HG03108 (cell line): ENCODE data around the gene OBSCN.
"Not testable (repeated sequence)": the region's sequence is repeated elsewhere in the genome, so short reads cannot be mapped to it uniquely, and the experiment has no call there.

ENCODE experiments used
- ATAC-seq: cut with Tn5 transposase; IDR thresholded peaks from one replicate; pipeline ENCODE4 v1.9.1; 2021; ENCODE audit warnings: moderate library complexity; ENCODE audit not compliant: unreplicated experiment

Gene OBSCN

DNA sequence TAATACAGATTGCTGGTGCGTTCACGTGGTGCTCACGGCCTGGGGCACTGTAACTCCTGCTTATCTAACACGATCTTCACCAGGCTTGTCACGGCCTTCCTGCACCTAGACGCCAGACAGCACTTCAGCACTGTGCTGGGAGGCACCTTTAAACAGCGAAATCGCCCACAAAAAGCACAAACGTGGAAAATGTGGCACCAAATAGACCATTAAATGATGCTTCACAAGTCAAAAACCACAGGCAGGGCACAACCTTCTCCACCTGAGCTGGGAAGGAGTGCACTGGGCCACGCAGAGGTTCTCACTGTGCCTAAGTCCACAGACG is 22.2 kb upstream of the OBSCN start:
- no peak for ATAC-seq

DNA sequence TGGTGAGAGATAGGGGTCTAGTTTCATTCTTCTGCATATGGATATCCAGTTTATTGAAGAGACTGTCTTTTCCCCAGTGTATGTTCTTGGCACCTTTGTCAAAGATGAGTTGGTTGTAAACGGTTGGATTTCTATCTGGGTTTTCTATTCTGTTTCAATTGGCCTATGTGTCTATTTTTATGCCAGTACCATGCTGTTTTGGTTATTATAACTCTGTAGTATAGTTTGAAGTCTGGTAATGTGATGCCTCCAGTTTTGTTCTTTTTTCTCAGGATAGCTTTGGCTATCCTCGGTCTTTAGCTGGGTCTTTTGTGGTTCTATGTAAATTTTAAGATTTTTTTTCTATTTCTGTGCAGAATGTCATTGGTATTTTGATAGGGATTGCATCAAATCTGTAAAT is 19.6 kb upstream of the OBSCN start:
- not testable (repeated sequence) for ATAC-seq

DNA sequence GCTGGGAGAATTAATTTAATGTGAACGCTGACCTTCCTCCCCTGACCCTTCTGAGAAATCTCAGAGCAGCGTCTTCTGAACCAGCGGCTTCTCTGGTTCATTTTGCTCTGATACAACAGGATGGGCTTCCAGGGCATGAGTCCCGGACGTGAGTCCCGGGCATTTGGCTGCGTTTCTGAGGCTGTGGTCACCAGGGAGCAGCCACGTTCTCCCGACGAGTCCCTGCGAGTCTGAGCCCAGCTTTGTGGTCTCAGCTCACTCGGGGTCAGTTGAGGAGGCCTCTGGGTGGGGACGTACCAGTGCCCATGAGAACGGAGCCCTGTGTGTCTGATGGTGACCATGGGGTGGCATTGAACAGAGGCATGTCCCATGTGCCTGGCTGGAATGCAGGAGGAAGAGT is 17.7 kb upstream of the OBSCN start:
- ATAC-seq, result no peak

DNA sequence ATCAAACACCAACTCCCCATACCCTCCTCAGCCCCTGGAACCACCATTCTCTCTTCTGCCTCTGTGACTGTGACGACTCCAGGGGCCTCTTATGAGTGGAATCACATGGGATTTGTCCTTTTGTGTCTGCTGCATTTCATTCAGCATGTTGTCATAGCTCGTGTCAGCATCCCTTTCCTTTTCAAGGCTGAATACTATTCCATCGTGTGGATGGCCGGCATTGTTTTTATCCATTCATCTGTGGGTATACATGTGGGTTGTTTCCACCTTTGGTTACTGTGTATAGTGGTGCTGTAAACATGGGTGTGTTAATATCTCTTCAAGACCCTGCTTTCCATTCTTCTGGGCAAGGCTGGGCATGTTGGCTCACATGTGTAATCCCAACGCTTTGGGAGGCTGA is 17.1 kb upstream of the OBSCN start:
- no peak for ATAC-seq

DNA sequence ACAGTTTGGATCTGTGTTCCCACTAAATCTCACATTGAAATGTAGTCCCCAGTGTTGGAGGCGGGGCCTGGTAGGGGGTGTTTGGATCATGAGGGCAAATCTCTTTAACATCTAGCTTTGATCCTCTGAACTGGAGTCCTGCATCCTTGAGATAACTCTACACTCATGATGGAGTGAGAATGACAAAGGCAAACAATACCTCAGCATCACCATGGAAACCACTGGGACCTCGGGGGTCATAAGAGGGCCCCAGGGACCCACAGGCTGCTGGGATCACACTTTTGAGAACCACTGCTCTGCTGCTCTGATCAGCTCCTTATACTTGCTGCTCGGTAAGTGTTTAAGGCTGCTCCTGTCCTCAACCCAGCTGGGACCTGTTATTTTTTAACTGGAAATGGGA is 13.4 kb upstream of the OBSCN start:
- ATAC-seq, result no peak

DNA sequence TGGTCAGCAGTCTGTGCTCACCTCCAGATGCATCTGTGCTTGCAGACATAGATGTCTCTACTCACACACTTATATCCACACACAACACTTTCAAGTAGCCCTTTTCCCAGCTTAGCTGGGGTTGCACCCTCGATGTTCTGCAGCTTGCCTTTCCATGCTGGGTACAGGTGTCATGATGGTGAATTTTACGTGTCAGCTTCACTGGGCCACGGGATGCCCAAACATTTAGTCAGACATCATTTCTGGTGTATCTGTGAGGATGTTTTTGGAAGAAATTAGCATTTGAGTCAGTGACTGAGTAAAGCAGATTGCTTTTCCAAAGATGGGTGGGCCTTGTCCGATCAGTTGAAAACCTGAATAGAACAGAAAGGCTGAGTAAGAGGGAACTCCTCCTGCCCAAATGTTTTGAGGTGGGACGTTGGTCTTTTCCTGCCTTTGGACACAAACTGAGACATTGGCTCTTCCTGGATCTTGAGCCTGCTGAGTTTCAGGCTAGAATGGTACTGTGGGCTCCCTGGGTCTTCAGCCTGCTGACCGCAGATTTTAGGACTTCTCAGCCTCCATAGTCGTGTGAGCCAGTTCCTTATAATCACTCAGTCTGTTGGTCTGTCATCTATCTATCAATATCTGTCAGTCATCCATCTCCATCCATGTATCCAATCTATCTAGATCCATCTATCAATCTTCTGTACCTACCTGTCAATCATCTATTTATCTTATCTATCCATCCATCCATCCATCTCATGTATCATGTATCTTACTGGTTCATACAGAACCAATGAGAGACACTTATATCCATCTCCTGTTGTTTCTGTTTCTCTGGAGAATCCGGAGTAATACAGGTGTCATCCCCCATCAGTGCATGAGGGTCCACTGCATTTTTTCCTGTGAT is 12.7 kb upstream of the OBSCN start:
- ATAC-seq, result no peak

DNA sequence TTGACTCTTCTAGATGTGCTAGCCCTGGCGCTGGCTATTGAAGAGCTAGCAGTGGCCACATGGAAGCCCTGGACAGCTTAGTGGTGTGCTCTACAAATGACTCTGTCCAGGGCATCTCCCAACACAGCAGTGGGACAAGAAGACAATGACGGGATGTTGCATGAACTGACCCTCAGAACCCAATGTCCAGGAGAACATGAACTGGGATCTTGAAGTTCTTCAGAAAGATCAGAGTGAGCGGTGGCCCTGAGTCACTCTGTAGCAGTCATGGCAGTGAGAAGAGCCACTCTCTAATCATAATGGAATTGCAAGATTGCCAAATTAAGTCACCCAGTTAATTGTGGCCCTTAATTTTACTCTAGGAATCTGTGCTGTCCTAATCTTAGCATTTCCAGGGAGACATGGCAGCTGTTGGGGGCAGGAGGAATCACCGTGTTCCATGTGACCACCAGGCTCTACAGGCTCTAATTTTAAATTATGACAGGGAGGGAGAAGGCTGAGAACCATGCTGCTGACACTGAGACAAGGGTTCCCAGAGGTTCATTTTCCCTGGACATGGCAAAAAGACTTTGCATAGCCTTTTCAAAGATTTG is 10.2 kb upstream of the OBSCN start:
- no peak for ATAC-seq

DNA sequence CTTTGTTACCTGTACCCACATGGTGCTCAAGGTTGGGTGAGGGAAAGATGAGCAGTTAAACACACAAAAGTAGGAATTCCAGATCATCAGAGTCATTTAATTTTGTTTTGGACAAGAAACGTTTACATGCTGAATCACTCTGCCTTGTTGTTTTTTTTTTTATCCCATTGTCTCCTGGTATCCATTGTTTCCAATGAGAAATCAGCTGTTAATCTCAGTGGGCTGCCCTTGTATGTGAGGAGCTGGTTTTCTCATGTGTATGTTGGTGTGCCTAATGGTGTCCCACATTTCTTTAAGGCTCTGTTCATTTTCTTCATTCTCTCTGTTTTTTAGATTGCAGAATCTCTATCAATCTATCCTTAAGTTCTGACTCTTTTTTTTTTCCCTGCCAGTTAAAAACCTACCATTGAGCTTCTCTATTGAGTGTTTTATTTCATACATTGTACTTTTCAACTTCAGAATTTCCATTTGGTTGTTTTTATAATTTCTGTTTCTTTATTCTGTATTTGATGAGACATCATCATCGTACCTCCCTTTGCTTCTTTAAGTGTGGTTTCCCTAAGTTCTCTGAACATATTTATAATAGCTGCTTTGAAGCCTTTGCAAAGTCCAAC is 8.8 kb upstream of the OBSCN start:
- ATAC-seq, result no peak

DNA sequence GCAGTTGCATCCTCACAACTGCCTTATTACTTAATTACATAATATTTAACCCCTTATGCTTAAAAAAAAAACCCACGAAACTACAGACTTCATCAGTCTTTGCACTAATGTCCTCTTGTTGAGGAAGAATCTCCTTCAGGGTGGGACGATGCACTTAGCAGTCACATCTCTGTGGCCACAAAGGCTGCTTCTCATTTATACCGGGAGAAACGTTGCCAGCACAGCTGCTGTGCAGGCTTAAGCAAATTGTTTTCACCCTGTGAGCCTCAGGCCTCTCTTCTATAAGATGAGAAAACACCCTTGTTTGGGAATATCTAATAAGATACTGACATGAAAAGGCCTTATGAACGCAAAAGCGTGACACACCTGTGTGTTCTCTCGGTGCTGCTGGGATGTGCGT is 2.9 kb upstream of the OBSCN start:
- ATAC-seq, result no peak

DNA sequence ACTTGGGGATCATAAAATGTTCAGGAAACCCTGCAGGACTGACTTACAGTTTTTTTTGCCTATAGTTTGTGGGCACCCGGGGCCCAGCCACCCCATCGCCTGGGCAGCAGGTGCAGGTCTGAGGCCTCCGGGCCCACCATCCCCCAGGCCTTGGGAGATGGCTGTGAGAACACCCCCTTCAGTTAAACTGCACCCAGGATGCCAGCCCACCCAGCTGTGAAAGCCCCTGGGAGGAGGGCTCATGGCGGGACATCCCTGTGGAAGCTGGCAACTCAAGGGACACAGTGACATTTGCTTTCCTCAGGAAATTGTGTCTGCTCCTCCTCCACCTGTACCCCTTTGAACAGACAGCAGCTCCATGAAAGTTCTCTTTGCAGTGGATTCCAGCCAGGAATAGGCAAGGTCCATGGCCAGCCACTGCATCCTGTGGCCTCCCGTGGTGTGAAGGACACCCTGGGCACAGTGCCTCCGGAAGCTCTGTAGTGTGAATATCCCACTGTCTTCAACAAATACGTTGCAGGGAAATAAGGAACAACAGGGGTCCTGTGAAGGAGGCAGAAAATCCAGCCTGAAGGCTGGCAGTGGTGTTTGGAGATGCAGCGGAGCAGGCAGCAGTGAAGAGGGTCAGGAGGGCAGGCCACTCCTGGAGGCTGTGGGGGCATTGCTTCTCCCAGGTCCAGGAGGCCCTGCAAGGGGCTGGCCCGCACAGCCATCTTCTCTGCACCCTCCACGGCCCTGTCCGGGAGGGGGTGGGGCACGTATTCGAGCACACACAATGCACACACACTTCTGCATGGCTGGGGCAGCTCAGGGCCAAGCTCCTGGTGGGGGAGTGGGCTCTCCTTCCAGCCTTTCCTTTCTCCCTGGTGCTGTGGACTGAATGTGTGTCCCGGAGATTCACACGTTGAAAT is 2.1 kb upstream of the OBSCN start:
- no peak for ATAC-seq

DNA sequence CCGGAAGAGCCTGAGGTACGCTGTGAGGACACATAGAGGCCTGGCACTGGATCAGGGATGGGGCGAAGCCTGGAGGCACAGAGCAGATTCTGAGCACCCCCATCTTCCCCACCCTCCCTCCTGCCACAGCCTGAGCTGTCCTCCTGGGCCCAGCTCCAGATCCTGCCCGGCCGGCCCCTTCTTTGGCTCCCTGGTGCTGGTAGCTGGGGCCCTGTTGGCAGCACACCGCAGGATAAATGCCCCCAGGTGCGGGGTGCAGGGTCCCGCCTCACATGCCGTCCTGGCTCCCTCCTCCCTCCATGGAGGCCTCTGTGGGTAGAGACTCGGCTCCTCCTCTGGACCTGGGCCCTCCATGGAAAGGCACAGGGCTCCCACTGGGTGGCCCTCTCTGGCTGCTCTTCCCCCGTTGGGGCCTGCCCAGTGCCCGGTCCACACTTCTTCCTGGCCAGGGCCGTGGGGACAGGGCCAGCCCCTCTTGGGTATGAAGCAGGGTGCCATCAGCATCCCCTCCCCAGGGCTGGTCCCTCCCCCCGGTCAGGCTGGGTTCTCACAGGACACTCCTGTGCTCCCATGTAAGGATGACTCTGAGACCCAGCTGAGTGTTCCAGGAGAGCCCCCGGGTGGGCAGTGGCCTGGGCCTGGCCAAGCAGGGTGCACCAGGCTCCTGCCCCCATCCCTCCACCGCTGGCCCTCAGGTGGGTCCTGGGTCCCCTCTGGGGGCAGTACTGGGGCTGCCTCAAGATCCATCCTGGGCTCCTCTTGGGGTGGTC is 1.1 kb upstream of the OBSCN start:
- no peak for ATAC-seq

DNA sequence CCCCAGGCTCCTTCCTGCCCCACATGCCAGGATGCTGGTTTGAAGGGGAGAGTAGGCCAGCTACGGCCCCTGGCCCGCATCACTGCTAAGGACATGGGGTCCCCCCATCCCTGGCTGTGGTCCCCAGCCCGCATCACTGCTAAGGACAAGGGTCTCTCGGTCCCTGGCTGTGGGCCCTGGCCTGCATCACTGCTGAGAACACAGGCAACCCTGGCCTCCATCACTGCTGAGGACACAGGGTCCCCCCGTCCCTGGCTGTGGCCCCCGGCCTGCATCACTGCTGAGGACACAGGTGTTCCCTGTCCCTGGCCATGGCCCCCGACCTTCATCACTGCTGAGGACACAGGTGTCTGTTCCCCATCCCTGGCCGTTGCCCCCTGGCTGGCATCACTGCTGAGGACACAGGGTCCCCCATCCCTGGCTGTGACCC is 448 bp upstream of the OBSCN start:
- ATAC-seq, result no peak

DNA sequence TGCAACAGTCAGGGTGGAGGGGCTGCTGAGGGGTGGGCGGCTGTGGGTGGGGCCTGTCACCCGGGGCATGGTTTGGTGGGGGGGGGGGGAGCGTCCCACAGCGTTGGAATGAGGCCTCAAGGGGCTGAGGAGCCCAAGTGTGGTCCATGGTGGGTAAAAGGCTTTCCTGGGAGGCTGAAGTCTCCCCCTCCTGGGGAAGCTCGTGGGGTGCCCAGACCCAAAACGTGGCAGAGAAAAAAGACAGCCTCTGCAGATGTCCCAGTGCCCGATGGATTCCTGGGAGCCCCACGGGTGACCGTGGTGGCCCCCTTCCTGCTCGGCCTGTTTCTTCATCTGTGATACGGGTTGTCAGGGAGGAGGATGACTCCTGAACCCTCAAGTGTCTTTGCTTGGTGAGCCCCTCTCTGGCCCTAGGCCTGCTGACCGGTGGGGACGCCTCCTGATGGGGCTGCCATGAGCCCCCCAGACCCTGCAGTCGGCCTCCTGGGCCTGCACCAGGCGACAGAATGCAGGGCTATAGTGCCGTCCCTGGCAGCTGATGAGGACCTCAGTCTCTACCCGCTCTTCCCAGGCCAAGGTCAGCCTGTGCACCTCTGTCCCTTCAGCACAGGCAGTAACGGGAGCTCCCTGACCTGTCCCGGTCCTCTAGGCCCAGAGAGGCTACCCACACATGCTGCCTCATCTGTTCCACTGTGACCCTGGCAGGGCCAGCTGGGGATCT is 1.1 kb downstream of the OBSCN start:
- ATAC-seq, result no peak

DNA sequence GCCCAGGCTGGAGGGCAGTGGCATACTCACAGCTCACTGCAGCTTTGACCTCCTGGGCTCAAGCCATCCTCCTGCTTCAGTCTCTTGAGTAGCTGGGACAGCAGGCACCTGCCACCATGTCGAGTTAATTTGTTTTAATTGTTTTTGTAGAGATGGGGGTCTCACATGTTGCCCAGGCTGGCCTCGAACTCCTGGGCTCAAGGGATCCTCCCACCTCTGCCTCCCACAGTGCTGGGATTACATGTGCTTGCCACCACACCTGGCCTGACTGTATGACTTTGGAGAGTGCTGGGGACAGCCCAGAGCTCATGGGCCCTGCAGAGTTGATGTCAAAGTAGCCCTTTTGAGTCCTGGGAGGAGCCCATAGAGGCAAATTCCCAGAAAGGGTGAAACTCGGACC is 1.8 kb downstream of the OBSCN start:
- no peak for ATAC-seq

DNA sequence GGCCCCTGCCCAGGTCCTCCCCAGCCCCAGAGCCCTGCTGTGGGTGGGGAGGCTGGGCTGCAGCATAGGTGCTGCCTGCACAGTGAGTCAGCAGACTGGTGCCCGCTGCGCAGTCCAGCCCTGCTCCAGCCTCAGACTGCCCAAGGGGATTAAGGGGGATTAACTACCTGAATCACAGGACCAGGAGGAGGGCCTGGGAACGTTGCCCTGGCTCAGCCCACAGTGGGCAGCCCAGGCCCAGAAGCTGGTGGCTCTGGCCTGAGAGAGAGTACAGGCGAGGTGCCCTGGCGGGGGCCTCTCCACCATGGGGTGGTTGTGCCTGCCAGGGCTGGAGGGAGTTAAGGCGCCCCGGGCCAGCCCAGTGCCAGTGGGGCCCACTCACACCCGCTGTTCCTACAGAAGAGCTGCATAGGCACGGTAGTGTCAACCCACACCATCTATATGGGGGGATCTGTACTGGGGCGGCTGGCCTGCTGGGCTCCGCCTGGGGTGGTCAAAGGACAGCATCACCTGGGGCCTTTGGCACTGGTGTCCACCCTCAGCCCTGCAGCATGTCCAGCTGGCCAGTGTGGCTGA is 2.3 kb downstream of the OBSCN start:
- no peak for ATAC-seq

DNA sequence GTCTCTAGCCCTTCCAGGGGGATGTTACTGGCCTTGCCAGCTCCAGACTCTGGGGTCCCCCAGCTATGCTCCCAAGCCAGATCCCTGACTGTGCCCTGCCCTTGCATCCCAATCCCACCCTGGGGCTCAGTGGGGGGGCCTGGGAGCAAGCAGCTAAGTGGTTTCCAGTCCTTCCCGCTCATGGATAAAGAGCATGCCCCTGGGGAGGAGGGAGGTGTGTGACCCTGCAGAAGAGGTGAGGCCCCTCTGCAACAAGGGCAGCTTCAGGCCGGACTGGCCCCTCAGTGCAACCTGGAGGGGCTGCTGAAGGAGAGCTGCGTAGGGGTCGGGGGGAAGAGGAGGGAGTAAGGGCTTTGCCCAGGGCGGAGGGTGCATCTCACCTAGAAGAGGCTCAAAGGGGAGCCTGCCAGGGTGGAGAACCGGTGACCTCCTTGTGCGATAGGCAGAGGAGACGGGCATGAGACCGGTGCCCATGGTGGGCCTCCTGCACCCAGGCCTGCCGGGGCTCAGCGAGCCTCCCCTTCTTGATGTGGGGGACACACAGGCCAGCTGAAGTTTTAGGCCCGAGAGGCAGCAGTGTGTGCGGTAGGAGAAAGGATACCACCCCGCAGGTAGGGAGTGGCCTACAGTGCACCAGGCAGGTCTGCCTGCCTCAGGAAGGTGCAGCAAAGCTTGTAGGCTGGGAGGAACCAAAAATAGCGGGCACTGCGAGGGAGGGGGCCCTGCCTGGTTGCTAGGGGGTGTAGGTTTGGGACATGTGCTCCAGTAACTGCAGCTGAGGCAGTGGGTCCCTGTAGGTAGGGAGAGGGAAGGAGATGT is 3.1 kb downstream of the OBSCN start:
- ATAC-seq, result no peak

DNA sequence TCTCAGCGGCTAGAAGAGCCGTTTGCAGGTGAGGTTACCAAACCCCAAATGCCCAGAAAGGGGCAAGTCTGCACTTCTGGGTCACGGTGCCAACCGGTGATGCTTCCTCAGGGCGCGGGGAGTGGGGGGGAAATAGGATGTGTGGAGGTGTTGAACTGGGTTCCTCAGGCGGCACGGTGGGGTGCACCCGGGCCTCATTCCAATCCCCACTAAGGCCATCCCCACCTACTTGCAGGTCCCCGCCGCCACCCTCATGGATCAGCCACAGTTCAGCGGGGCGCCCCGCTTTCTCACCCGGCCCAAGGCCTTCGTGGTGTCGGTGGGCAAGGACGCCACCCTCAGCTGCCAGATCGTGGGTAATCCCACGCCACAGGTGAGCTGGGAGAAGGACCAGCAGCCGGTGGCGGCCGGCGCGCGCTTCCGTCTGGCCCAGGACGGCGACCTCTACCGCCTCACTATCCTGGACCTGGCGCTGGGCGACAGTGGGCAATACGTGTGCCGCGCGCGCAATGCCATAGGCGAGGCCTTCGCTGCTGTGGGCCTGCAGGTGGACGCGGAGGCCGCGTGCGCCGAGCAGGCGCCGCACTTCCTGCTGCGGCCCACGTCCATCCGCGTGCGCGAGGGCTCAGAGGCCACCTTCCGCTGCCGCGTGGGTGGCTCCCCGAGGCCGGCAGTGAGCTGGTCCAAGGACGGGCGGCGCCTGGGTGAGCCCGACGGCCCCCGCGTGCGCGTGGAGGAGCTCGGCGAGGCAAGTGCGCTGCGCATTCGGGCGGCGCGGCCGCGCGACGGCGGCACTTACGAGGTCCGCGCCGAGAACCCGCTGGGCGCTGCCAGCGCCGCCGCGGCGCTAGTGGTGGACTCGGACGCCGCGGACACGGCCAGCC is 3.9 kb downstream of the OBSCN start:
- ATAC-seq, result no peak
